Right forelimb (tissue), 1 donor: ENCODE results near the gene ARID3B.
"Not testable (repeated sequence)": the region's sequence is repeated elsewhere in the genome, so short reads cannot be mapped to it uniquely, and the experiment has no call there.

Experiments used
- DNase-seq: peaks from one replicate; pipeline ENCODE4 v3.0.0-alpha.2; 2018

The ARID3B gene

GRCh38 chr15:74540761-74541493, at the start of gene ARID3B:
Gene ARID3B (plus strand): TSS chr15:74541220. CDS start chr15:74543937, 2,717 bp downstream.
- DNase-seq, result peak; percentile 97

DNA sequence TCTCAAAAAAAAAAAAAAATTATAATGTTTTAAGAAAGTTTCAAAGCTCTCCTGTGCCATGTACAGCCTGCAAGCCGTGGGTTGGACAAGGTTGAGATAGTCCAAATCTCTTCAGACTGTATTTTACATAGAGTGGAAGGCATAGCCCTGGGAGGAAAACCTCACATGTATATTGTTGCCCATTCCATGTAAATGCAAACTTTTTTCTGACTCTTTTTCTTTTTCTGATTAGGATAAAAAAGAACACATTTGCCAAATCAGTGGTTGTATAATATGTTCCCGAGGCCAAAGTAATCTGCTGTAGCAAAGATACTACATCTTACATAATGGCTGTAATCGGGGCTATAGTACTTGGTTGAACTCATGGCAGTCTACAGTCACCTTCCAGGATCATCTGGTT, 44.4 kb upstream of the ARID3B start:
- no peak for DNase-seq

DNA sequence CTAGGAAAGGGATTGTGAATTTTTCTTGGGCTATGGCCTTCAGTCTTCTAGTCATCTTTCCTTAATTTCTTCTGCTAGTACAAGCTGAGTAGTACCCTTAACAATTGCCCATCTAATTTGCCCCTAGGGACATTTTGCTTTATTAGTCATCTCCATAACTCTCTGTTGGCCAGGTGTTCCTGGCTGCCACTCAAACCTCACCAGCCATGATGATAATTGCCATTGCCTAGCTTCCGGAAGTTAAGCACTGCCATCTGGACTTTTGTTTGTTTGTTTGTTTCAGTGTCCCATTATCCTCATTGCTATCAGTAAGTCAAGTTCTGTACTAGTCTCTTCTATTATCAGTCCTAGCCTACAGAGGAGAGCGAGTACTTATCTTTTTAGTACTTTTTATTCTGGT, 43.4 kb upstream of the ARID3B start:
- no peak for DNase-seq

GRCh38 chr15:74499366-74499765, 41.7 kb upstream of the ARID3B start:
- DNase-seq, result no peak

DNA sequence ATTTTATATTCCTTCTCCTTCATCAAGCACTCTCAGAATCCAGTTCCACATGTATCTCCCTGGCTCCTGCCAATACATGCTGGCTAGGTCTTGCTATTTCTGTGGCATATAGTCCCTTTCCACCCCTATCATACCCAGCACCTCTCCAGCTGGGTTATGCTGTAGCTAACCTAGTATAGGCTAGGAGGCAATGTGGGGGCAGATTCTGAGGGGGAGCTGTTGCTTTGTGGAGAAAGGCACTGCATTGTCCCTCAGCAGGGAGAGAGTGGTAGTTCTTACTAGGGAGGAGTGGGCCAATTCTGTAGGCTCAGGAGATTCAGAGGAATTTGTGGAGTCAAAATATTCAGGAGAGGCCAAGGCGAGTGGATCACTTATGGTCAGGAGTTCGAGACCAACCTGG, 40.6 kb upstream of the ARID3B start:
- no peak for DNase-seq

DNA sequence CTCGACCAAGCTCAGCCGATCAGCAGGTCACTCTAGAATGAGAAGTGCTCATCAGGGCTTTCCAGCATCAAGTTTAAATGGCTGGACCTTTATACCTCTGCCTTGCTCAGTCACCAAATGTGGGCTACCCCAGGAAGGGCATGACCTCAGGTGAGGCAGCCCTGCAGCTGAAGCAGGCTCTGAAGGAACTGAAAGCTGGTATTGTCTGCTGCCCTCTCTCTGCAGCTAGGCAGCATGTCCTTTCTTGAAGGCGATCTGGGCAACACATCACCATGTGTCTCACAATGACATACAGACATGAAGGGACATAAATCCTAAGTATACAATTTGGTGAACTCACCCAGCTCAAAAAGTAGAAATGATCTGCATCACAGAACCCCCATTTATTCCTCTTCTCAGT, 38.7 kb upstream of the ARID3B start:
- no peak for DNase-seq

- no peak for DNase-seq
Measured at GRCh38 chr15:74504418-74504817, 36.6 kb upstream of the ARID3B start.

DNA sequence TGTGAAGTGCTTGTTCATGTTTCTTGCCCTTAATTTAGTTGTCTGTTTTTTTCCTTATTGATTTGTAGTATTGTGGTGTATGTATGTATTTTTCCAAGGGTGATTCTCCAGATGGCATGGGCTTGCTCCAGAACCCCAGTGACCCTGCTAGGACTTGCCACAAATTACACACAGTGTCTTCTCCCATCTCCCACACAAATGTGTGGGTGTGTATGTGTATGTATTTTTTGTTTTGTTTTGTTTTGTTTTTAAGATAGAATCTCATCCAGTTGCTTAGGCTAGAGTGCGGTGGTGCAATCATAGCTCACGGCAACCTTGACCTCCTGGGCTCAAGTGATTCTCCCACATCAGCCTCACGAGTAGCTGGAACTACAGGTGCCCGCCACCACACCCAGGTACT, 36.2 kb upstream of the ARID3B start:
- DNase-seq, result no peak

DNA sequence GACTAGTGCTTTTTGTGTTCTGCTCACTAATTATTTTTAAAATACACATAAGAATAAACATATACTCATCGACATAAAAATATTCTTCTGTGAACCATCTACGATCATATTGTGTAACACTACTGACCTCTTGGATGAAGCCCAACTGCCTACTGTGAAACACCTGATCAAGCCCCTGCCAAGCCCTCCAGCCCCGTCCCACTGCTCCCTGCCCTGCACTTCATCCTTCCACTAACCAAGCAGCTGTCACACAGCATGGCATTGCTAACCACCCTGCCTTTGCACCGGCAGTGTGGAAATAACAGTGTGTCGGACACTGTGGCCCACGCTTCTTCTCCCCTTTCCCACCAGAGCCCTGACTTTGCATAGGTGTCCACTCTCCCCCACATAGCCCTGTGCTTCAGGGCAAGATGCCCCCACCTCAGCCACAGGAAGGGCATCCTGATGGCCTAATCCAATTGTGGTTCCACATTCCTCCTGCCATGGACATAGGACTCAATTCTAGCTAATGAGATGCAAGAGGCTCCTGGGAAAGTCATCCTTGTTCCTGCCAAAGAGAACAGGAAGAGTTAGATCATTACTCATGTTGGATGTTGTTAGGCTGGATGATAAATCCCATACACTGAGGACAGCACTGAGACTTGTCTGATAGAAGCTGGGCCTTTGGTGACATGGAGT, 35.0 kb upstream of the ARID3B start:
- DNase-seq, result no peak

DNA sequence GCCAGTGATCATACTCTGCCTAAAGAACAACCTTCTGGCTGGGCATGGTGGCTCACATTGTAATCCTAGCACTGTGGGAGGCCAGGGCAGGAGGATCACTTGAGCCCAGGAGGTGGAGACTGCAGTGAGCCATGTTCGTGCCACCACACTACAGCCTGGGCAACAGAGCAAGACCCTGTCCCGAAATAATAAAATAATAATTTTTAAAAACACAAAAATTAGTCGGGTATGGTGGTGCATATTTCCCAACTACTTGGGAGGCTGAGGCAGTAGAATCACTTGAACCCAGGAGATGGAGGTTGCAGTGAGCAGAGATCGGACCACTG, 34.5 kb upstream of the ARID3B start:
- DNase-seq, result no peak

DNA sequence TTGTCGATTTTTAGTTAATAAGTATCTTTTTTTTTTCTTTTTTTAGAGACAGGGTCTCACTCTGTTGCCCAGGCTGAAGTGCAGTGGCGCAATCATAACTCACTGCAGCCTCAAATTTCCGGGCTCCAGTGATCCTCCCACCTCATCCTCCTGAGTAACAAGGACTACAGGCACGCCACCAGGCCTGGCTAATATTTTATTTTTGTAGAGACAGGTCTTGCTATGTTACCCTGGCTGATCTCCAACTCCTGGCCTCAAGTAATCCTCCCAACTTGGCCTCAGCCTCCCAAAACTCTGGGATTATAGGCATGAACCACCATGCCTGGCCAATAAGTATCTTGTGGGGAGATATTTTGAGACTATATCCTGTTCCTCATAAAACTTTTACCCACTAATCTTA, 29.4 kb upstream of the ARID3B start:
- no peak for DNase-seq

DNA sequence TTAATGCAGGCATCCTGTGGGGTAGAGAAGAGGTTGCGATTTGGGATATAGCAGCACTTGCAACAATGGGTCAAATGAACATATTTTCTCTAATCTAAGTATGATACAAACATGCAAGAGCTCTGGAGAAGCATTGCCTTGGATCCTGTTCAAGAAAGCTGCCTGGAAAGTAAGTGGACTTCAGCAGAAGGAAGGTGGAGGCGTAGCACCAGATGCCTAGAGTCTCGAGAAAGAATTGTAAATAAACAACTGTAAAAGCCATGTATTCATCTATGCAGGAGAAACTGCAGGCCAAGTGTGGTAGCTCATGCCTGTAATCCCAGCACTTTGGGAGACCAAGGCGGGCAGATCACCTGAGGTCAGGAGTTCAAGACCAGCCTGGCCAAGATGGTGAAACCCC, 27.0 kb upstream of the ARID3B start:
- not testable (repeated sequence) for DNase-seq

DNA sequence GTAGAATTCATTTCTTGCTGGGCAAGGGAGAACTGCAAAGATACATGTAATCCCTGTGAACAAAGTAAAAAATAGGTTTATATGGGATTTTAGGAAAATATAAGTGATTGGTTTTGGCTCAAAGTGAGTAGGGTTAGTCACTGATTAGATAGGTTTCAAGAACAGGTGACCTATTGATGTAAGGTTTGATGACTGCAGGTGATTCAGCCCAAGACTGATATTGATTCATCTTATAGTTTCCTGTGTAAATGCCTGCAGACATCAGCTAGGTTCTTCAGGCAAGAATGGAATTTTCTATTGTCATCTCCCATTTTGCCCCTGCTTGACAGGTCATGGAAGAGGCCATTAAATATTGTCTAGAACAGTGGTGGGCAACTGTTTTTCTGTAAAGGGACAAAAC, 23.9 kb upstream of the ARID3B start:
- DNase-seq, result no peak

- no peak for DNase-seq
Measured at GRCh38 chr15:74519311-74519710, 21.7 kb upstream of the ARID3B start.

GRCh38 chr15:74520407-74520806, 20.6 kb upstream of the ARID3B start:
- DNase-seq, result no peak

DNA sequence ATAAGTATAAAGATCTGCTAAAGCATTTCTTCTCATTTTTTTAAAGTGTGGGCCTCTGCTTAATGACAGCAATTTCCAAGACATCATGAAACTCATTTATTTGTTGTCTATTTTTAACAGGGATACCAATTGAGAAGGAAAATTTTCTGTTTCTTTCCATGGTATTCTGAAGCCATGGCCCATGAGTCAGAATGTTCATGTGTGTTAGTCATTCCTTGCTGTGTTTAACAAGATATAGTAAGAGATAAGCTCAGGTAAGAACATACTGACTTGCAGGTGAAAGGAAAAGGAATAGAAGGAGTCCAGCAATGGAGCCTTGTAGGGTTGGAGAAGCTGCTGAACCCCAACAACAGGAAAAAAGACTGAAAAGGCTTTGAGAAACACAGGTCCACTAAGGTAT, 17.0 kb upstream of the ARID3B start:
- DNase-seq, result no peak

DNA sequence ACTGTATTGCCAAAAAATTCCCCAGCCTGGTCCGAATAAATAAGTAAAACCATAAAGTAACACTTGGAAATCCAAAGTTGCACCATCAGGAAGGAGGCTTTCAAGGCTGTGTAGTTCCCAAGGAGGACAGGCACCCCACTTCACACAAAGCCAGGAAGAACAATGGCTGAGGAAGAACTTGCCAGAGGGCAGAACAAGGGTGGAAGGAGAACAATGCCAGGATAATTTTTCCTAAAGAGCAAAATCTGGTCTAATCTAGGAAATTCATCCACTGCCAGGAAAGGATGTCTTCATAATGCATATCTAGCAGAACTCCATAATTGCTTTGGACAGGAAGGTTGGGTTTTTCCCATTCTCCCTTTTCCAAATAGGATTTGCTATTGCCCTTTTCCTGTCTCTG, 15.7 kb upstream of the ARID3B start:
- DNase-seq, result no peak

- no peak for DNase-seq
Measured at GRCh38 chr15:74525945-74526344, 15.1 kb upstream of the ARID3B start.

GRCh38 chr15:74528876-74529275, 12.1 kb upstream of the ARID3B start:
- DNase-seq, result no peak

- no peak for DNase-seq
Measured at GRCh38 chr15:74529921-74530320, 11.1 kb upstream of the ARID3B start.

DNA sequence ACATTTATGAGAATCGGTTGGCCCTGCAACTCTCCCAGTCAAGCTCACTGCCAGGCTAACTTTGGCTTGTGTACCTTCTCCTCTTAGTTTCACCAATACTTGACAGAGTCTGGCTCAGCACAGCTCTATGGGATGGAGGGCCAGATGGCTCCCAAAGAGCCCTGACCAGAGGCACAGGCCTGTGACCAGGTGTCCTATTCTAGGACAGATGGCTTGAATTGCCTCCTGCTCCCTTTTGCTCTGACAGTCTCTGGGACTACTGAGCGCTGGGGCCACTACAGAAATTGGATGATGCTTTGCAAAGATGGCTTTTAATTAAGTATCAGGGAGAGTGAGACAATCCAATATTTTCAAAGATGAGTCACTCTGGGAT, 10.3 kb upstream of the ARID3B start:
- DNase-seq, result no peak

- no peak for DNase-seq
Measured at GRCh38 chr15:74531144-74531811, 9.7 kb upstream of the ARID3B start.

- no peak for DNase-seq
Measured at GRCh38 chr15:74535388-74536084, 5.5 kb upstream of the ARID3B start.

DNA sequence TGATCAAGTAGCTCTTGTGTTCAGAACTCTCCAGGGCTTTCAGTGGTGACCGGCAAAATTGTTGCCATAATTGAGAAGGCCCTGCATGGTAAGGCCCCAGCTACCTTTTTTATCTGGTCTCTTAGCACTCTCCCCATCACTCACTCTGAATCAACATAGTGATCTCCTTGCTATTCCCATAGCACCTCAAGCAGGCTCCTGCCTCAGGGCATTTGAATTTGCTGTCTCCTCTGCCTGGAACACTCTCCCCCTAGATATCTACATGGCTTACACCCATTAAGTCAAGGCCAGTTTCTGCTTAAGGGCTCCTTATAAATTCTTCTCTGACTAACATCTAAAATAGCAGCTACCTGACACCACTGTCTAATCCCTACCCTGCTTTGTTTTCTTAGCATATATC, 3.3 kb upstream of the ARID3B start:
- DNase-seq, result no peak
